NCI-H146 (cell line): ENCODE results near the gene MVB12A.

ENCODE experiments used
- DNase-seq: peaks from one replicate; lab custom pipeline; 2025; lab: John Stamatoyannopoulos, UW

The MVB12A gene

DNA sequence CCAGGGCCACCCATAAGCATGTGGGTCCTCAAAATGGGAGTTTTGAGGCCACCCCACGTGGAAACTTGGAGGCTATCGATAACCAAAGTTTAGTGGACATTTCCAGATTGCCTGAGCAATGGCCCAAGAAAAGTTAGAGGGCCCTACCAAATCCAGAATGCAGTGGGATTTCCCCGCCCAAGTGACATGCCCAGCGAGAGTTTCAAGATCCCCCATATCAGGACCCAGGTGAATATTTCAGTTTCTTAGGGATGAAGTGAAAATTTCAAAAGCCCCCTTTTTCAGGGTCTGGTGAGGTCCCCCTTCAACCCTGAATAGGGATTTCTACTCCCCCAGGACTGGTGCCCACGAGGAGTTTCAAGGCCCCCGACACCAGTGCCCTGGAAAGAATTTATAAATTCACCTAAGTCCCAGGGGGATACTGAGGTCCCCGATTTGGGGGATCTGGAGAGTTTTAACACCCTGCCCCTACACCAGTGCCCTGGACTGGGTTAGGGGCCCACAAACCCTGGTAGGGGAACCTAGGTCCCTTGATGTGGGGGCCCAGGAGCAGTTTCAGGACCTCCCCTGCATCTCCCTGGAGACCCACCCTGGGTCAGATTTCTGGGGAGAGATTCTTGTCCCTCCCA is 15.1 kb upstream of the MVB12A start:
- DNase-seq = no peak

DNA sequence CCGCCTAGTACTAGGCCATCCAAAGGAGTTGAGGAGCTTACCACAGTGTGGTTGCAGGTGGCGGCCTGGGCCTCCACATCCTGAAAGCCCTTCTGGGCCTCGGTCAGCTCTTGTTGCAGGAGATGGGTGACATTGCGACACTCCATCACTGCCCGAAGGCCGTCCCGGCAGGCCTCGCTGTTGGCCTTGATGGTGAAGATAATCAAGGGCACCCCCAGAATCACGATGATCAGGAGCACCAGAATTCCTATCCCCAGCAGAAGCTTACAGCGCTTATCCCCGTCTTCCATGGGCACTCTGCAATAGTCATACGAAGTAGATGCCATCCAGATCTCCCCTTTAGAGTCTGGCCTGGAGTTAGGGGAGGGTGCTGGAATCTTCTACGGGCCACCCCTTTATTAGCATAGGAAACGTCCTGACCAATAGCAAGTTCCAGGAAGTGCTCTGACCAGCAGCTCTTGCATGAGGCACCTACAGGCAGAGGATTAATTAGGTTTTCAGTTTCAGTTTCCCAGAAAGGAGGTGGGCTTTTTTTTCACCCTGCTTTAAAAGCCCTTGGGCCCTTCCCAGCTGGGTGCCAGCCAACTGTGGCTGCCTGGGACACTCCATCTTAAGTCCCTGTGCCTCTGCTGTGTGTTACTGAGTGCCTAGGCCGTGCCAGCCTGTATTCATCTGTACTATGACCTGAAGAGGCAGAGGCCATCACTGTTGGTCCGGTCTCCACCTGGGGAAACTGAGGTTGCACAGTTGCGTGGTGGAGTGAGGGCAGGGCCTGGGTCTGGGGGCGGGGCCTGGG is 14.4 kb upstream of the MVB12A start, which contains the start of gene BST2:
Gene BST2, minus strand, starts transcription at position 381 of the 796 bp plus-strand sequence. Its CDS starts 55 bp downstream, at position 326.
- no peak for DNase-seq

DNA sequence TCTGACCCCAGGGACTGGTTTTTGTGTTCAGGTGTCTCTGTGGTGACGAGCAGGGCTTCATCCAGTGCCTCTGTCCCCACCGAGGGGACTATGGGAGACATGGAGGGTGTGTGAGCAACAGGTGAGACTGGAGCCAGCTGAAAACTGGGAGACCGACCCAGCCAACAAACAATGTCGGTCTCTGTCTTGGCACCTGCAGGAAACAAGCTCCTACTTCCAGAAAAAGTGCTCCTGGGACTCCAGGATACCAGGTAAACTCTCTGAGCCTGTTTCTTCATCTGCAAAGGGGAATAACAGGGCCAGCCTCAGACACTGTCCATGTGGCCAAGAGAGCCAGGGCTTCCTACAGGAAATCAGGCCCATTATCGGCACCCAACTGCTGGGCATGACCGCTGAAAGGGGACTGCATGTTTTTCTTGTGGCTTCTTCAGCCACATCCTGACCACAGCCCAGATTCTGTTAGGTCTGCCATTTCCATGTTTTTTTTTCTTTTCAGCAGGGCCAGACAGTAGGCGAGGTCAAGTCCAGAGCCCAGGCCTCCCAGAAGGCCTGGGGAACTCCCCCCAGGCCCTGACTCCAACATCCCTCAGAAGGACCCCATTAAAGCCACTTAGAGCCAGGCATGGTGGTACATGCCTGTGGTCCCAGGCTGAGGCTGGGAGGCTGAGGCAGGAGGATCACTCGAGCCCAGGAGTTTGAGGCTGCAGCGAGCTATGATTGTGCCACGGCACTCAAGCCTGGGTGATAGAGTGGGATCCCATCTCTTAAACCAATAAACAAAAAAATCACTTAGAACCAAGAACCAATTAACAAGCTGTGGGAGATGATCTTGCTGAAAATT is 13.6 kb upstream of the MVB12A start:
- DNase-seq = no peak

- DNase-seq = no peak
Measured at GRCh38 chr19:17406887-17407196, 13.0 kb upstream of the MVB12A start.

DNA sequence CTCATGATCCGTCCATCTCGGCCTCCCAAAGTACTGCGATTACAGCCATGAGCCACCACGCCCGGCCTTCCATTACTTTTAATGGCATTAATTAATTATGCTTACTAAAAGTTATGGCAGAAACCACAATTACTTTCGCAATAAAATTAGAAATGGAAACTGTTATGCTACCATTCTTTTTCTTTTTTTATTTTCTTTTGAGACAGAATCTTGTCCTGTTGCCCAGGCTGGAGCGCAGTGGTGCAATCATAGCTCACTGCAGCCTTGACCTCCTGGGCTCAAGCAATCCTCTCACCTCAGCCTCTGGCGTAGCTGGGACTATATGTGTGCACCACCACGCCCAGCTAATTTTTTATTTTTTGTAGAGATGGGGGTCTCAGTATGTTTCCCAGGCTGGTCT is 9.9 kb upstream of the MVB12A start:
- DNase-seq = no peak

DNA sequence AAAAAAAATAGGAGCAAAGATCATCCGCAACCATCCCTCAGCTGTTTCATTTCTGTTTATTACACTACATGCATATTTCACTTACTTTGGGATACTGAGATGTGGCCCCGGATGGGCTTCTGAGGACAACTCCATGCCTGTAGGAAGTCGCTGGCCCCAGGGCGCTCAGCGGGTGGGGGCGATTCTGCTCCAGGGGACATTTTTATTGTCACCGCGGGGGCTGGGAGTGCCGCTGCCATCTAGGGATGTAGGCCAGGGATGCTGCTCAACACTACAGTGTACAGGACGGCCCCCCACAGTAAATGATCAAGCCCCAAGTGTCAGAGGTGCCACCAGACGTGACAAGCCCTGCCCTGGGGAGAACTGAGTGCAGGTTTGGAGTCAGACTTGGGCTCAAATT is 8.0 kb upstream of the MVB12A start:
- peak; percentile 74 for DNase-seq

GRCh38 chr19:17414097-17414496 is 5.8 kb upstream of the MVB12A start:
- no peak for DNase-seq

DNA sequence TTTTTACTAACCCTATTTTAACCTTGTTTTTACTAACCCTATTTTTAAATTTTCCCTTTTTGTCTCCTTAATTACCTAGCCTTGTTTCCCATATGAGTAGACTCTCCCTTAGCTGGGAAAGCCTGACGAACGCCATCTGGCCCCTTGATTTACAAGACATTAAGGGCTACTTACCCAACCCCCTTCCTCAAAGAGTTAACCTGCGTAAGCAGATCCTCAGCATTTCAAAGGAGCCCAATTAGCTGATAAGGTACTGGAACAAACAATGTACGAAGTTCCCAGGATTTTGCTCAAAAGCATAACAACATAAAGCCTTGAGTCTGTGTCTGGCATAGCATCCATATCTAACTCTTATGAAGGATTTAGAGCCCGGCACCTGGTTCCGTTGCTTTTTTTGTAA is 4.7 kb upstream of the MVB12A start:
- DNase-seq = no peak

DNA sequence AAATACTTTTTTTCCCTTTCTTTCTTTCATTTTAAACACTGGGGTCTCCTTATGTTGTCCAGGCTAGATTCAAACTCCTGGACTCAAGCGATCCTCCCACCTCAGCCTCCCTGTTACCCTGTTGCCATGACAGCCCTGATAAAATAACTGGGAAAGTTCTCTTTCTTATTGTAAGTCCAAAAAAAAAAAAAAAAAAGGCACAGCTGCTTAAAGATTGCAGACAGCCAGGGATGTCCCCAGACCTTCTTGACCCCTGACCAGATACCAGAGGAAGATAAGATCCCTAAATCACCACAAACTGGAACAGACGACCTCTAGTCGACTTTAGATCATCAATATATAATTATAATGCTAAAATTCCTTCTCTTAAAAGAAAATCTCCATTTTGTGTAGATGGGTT is 1.1 kb upstream of the MVB12A start:
- DNase-seq = no peak

DNA sequence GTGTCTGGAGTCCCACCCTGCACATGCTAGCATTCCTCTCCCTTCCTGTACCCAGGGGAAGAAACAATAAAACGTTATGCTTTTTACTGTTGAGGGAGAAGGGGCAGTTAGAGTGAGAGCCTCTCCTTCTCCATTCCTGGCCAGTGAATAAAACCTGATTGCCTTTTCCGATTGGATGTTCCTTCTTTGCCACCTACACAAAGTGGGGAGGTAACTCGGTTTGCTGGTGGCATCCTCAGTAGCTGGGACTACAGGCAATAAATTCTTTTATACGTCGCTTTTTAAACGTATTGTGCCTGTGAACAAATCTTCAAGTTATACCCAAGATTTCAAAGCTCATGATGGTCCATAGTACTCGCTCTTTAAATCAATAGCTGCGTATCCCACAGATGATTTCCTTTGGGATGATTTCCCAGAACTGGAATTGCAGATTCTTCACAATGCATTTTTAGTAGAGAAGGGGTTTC is 660 bp upstream of the MVB12A start:
- DNase-seq = no peak

DNA sequence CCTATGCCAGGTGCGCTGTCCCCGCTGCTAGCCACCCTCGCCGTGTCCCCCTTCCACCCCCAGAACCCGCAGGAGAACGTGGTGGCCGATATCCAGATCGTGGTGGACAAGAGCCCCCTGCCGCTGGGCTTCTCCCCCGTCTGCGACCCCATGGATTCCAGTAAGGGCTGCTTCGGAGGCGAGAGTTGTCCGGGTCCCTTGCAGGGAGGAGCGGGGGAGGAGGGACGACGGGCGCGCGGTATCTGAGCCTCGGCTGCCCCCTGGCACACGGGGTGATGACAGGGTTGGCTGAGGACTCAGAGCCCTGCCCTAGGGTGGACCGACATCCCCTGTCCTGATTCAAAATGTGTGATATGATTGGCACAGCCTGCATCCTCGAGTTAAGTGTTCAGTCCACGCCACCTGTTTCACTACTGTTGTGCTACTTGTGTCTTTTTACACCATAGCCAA is 653 bp downstream of the MVB12A start:
- DNase-seq = no peak

- no peak for DNase-seq
Measured at GRCh38 chr19:17421942-17422341, 2.1 kb downstream of the MVB12A start.

DNA sequence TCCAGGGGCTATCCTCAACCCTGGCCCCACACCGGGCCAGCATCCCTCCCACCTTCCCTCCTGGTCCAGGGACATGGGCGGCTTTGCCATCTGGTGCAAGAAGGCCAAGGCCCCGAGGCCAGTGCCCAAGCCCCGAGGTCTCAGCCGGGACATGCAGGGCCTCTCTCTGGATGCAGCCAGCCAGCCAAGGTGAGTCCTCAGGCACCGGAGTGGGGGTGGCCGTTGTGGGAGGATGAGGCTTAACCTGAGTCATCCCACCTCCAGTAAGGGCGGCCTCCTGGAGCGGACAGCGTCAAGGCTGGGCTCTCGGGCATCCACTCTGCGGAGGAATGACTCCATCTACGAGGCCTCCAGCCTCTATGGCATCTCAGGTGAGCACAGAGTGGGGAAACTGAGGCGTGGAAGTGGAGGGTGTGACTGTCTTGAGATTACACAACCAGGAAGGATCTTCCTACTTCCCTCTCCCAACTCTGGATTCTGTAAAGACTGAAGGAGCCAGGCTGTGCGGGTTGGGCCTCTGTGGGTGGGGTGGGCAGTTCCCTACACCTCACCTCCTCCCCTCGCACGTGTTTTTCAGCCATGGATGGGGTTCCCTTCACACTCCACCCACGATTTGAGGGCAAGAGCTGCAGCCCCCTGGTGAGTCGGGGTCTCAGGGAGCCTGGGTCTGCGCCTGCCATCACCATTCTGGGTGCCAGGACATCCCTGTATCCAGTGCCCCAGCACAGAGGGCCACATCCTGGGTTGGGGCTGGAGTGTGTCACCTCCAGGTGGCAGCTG is 3.8 kb downstream of the MVB12A start:
- DNase-seq = no peak

DNA sequence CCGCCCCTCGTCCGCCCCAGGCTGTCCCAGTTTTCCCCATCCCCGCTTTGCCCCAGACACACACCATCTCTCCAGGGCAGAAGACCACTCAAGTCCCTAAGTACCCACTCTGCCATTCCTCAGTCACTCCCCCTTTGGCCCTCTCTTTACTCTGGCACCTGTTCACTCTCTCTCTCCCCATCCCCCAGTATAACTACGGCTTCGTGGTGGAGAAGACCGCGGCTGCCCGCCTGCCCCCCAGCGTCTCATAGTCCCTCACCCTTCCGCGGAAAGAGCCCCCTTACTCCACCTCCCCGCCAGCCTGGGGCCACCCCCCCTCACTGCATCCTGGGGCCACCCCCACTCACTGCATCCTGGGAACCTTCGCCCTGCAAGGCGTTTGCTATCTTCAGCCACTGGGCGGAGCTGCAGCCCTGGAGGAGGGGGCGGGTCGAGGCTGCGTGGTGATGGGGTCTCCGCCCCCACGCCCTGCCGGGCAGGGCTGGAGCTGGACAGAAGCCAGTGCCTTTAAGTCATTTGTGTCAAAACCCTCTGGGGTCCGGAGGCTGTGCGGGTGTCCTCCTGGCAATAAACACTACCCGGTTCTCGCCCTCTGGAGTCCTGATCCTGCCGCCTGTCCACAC is 5.0 kb downstream of the MVB12A start:
- DNase-seq = no peak

- no peak for DNase-seq
Measured at GRCh38 chr19:17429641-17430113, 9.8 kb downstream of the MVB12A start.

- DNase-seq = no peak
Measured at GRCh38 chr19:17431417-17431816, 11.6 kb downstream of the MVB12A start.

DNA sequence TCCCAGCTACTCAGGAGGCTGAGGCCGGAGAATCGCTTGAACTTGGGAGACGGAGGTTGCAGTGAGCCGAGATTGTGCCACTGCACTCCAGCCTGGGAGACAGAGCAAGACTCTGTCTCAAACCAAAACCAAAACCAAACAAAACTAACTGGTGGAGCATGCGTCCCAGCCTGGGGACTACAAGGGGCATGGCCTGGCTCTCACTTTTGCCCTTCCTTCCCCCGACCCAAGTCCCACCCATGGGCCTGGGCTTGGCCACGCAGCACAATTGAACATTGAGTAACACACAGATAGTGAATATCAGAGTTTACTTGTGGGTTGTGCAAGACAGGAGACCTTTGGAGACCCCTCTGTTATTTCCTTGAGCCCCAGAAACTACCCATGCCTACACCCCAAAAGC is 15.4 kb downstream of the MVB12A start:
- no peak for DNase-seq

GRCh38 chr19:17436094-17436873 is 16.4 kb downstream of the MVB12A start:
- no peak for DNase-seq

- no peak for DNase-seq
Measured at GRCh38 chr19:17436874-17437267, 17.0 kb downstream of the MVB12A start.

- no peak for DNase-seq
Measured at GRCh38 chr19:17441241-17442021, 21.6 kb downstream of the MVB12A start.
